Measurements from ENCODE around the gene NRROS. TPM values are rescaled to one million over a fixed set of nuclear protein-coding genes. Genes with fewer than 3 reads are reported as not detected.

Gene NRROS
- total RNA-seq, 2 donors from 2014 or later: 0.66 to 1.8 TPM

- Histone ChIP-seq H3K36me3 (replicated peaks in 1 of 2; ENCODE audit: insufficient read depth in 1 of 2, low read depth in 2 of 2) (no peaks in the 10 kb centered on the region), H3K27ac (no peak overlapping the region), H3K27me3 (no peaks in the 10 kb centered on the region), H3K4me3 (no peak overlapping the region), H3K4me1 (no peaks in the 10 kb centered on the region), H3K9me3 (no peaks in the 10 kb centered on the region)
- TF ChIP-seq CTCF (IDR thresholded peaks at IDR 0.05) (no peak), POLR2A (IDR thresholded peaks at IDR 0.05) (no peak)
- intact Hi-C loops (cut with DNase I): no loop called here
- 73 to 76% methylated on average over 18 to 21 of the region's 21 CpGs for WGBS, 2 donors
- no peak for DNase-seq
- ATAC-seq: no peak
Measured at GRCh38 chr3:196645897-196646665, 6.6 kb downstream of the NRROS start.

- no peaks in the 10 kb centered on the region for H3K4me1 ChIP-seq
- no peaks in the 10 kb centered on the region for H3K27me3 ChIP-seq
- intact Hi-C loops (cut with DNase I): no loop called here
- no peak overlapping the region for H3K4me3 ChIP-seq
- no peaks in the 10 kb centered on the region for H3K36me3 ChIP-seq (replicated peaks in 1 of 2; ENCODE audit: insufficient read depth in 1 of 2, low read depth in 2 of 2)
- ATAC-seq (no peak), DNase-seq (no peak)
- H3K9me3 ChIP-seq: no peaks in the 10 kb centered on the region
- WGBS, 2 donors: 82 to 86% methylated on average over 14 to 17 of the region's 17 CpGs
- no peak overlapping the region for H3K27ac ChIP-seq
- no peak for TF ChIP-seq CTCF (IDR thresholded peaks at IDR 0.05)
- TF ChIP-seq POLR2A (IDR thresholded peaks at IDR 0.05): no peak
Measured at GRCh38 chr3:196646666-196647216, 7.2 kb downstream of the NRROS start.

- H3K27ac ChIP-seq: no peak overlapping the region
- ATAC-seq (peak; percentile 62), DNase-seq (peak in 2 of 4 donors; percentile 25 to 62)
- no peaks in the 10 kb centered on the region for H3K4me1 ChIP-seq
- H3K27me3 ChIP-seq: no peaks in the 10 kb centered on the region
- TF ChIP-seq POLR2A (IDR thresholded peaks at IDR 0.05) (no peak), CTCF (IDR thresholded peaks at IDR 0.05) (no peak)
- H3K4me3 ChIP-seq: no peak overlapping the region
- intact Hi-C loops (cut with DNase I): no loop called here
- no peaks in the 10 kb centered on the region for H3K36me3 ChIP-seq (replicated peaks in 1 of 2; ENCODE audit: insufficient read depth in 1 of 2, low read depth in 2 of 2)
- WGBS, 2 donors: 32 to 53% methylated on average over 6 of the region's 6 CpGs
- no peaks in the 10 kb centered on the region for H3K9me3 ChIP-seq
Measured at GRCh38 chr3:196650740-196651311, 11.3 kb downstream of the NRROS start.

GRCh38 chr3:196651819-196652218 lies 12.3 kb downstream of the NRROS start:
- Histone ChIP-seq H3K36me3 (replicated peaks in 1 of 2; ENCODE audit: insufficient read depth in 1 of 2, low read depth in 2 of 2) (no peaks in the 10 kb centered on the region), H3K27me3 (no peaks in the 10 kb centered on the region), H3K27ac (no peak overlapping the region), H3K4me1 (no peaks in the 10 kb centered on the region), H3K9me3 (no peaks in the 10 kb centered on the region), H3K4me3 (no peak overlapping the region)
- 64 to 75% methylated on average over 3 of the region's 3 CpGs for WGBS, 2 donors
- ATAC-seq (no peak), DNase-seq (no peak)
- intact Hi-C loops (cut with DNase I): no loop called here
- TF ChIP-seq CTCF (IDR thresholded peaks at IDR 0.05): no peak
- no peak for TF ChIP-seq POLR2A (IDR thresholded peaks at IDR 0.05)

Measured in body of pancreas (tissue), 4 donors.